Thoracic aorta (tissue), 2 donors: Measurements from ENCODE around the gene NEMF. TPM values are rescaled to one million over a fixed set of nuclear protein-coding genes. Genes with fewer than 3 reads are reported as not detected.
"Not testable (repeated sequence)": the region's sequence is repeated elsewhere in the genome, so short reads cannot be mapped to it uniquely, and the experiment has no call there.

Source experiments
- ATAC-seq: fragments of 150-250 bp; one replicate; pipeline ENCODE4 v1.8.0; 2017; ENCODE audit warnings: low read depth; ENCODE audit not compliant: insufficient number of reproducible peaks, low FRiP score
- DNase-seq: peaks from one replicate; pipeline ENCODE4 v3.0.0-alpha.2; 2020; ENCODE audit warnings: low spot score
- H3K27ac ChIP-seq, 2 donors: fragments of 200-600 bp; sonication (generic); 1 replicate in 1 of 2; 2 replicates in 1 of 2; pipeline ENCODE4 v1.5.1; 2016; ENCODE audit warnings: mild to moderate bottlenecking in 2 of 2, moderate library complexity in 2 of 2
- H3K27me3 ChIP-seq: fragments of 200-600 bp; sonication (generic); replicated peaks from 2 replicates; pipeline ENCODE4 v1.6.0; 2016; ENCODE audit warnings: mild to moderate bottlenecking; ENCODE audit not compliant: insufficient read depth
- H3K36me3 ChIP-seq: fragments of 200-600 bp; sonication (generic); one replicate; pipeline ENCODE4 v1.5.1; 2016
- H3K4me1 ChIP-seq, 2 donors: fragments of 200-600 bp; sonication (generic); 1 replicate in 1 of 2; 2 replicates in 1 of 2; pipeline versions ENCODE4 v1.5.1 to v1.6.0; 2016; ENCODE audit warnings: low read depth in 2 of 2, mild to moderate bottlenecking in 1 of 2; ENCODE audit not compliant: control insufficient read depth in 1 of 2
- H3K4me3 ChIP-seq: fragments of 200-600 bp; sonication (generic); 2 replicates; pipeline ENCODE4 v1.5.1; 2016; ENCODE audit warnings: mild to moderate bottlenecking
- H3K9me3 ChIP-seq: fragments of 200-600 bp; sonication (generic); 2 replicates; pipeline ENCODE4 v1.5.1; 2016
- CTCF ChIP-seq: fragments of 200-600 bp; sonication (generic); IDR thresholded peaks from one replicate; pipeline ENCODE4 v1.5.1; 2019; ENCODE audit warnings: antibody characterized with exemption
- total RNA-seq, 2 donors: library from RNA; depleted of rRNA; stranded (reverse); fragments of >200 nt; gene quantifications; one replicate each; pipeline versions ENCODE4 v1.1.0 to v1.2.3, GENCODE V29; 2016

The NEMF gene
- total RNA-seq, 2 donors from 2014 or later = 49.5 to 126 TPM

- no peaks in the 10 kb centered on the region for H3K4me1 ChIP-seq
- ATAC-seq = no peak
- H3K4me3 ChIP-seq = no peak overlapping the region
- TF ChIP-seq CTCF = no peak
- DNase-seq = no peak
- H3K36me3 ChIP-seq = peaks cover 67% of the 10 kb centered on the region
- H3K9me3 ChIP-seq = no peaks in the 10 kb centered on the region
- no peak overlapping the region for H3K27ac ChIP-seq
- H3K27me3 ChIP-seq = no peaks in the 10 kb centered on the region
These were observed 23.9 kb downstream of the NEMF start for GRCh38 chr14:49828640-49829039.

GRCh38 chr14:49820176-49820575 is 32.4 kb downstream of the NEMF start:
- no peak overlapping the region for H3K4me3 ChIP-seq
- ATAC-seq = no peak
- H3K9me3 ChIP-seq = peaks cover 3% of the 10 kb centered on the region
- H3K27me3 ChIP-seq = no peaks in the 10 kb centered on the region
- no peak for TF ChIP-seq CTCF
- H3K36me3 ChIP-seq = peaks cover 57% of the 10 kb centered on the region
- no peak for DNase-seq
- H3K4me1 ChIP-seq = no peaks in the 10 kb centered on the region
- no peak overlapping the region for H3K27ac ChIP-seq

GRCh38 chr14:49816844-49817243 is 35.7 kb downstream of the NEMF start:
- no peak for TF ChIP-seq CTCF
- Histone ChIP-seq H3K4me1 (no peaks in the 10 kb centered on the region), H3K27me3 (no peaks in the 10 kb centered on the region), H3K4me3 (no peak overlapping the region), H3K36me3 (peaks cover 67% of the 10 kb centered on the region), H3K27ac (no peak overlapping the region), H3K9me3 (peaks cover 3% of the 10 kb centered on the region)
- DNase-seq (no peak), ATAC-seq (no peak)

- ATAC-seq, H3K4me3 ChIP-seq, DNase-seq, H3K4me1 ChIP-seq, H3K27ac ChIP-seq, H3K27me3 ChIP-seq, H3K9me3 ChIP-seq: not testable (repeated sequence)
- H3K36me3 ChIP-seq = peaks cover 74% of the 10 kb centered on the region
These were observed 36.5 kb downstream of the NEMF start for GRCh38 chr14:49816118-49816517.

- no peak overlapping the region for H3K27ac ChIP-seq
- TF ChIP-seq CTCF = no peak
- no peak for ATAC-seq
- H3K9me3 ChIP-seq = no peaks in the 10 kb centered on the region
- peaks cover 56% of the 10 kb centered on the region for H3K36me3 ChIP-seq
- H3K4me3 ChIP-seq = no peak overlapping the region
- no peak for DNase-seq
- H3K27me3 ChIP-seq = no peaks in the 10 kb centered on the region
- no peaks in the 10 kb centered on the region for H3K4me1 ChIP-seq
These were observed 43.8 kb downstream of the NEMF start for GRCh38 chr14:49808780-49809179.

- peaks cover 36% of the 10 kb centered on the region for H3K36me3 ChIP-seq
- no peak for TF ChIP-seq CTCF
- H3K27me3 ChIP-seq = no peaks in the 10 kb centered on the region
- no peaks in the 10 kb centered on the region for H3K4me1 ChIP-seq
- no peaks in the 10 kb centered on the region for H3K9me3 ChIP-seq
- no peak for ATAC-seq
- H3K27ac ChIP-seq = no peak overlapping the region
- no peak for DNase-seq
- H3K4me3 ChIP-seq = no peak overlapping the region
These were observed 56.6 kb downstream of the NEMF start for GRCh38 chr14:49796025-49796424.
